ENCODE results near the gene ASAP2.

ASAP2 gene

DNA sequence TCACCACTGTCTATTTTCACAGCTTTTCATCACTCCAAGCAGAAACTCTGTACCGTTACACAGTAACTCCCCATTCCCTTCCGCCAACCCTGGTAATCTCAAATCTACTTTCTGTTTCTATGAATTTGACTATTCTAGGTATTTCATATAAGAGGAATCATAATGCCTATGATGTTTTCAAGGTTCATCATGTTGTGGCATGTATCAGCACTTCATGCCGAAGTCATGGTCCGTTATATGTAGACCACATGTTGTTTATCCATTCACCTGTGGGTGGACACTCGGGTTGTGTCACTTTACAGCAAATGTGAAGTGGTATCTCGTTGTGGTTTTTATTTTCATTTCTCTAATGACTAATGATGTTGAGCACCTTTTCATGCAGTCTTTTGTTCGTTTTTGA is 238.5 kb downstream of the ASAP2 start:
- DNase-seq = no peak

DNA sequence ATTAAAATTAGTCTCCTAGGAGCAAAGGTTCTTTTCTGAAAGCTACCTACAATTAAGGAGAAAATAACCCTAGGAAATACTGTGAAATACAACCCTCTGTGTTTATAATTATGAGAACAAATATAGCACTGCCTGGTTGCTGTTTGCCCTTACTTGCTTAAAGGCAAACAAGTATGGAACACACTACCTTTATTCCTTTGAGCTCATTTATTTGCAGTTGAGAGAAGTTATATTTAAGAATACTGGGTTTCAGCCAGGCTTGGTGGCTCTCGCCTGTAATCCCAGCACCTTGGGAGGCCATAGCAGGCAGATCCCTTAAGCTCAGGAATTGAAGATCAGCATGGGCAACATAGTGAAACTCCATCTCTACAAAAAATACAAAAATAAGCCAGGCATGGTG is 244.6 kb downstream of the ASAP2 start:
- DNase-seq = no peak

Measured in EL (cell line).